K562 (cell line): ENCODE results near the gene TFPT. TPM values are rescaled to one million over a fixed set of nuclear protein-coding genes. Genes with fewer than 3 reads are reported as not detected.

ENCODE experiments used
- FOXK1 ChIP-seq: sonication (generic); formaldehyde crosslinking; IDR thresholded peaks from 2 replicates; pipeline ENCODE4 v1.8.0; 2022; ENCODE audit warnings: missing genetic modification reagents, mild to moderate bottlenecking, borderline replicate concordance
- LEF1 ChIP-seq: fragments of 450-650 bp; IDR thresholded peaks from 2 replicates; pipeline ENCODE4 v1.6.1; 2016; ENCODE audit warnings: mild to moderate bottlenecking
- MED1 ChIP-seq: sonication (generic); formaldehyde crosslinking; IDR thresholded peaks from 2 replicates; pipeline ENCODE4 v1.8.1; 2023; ENCODE audit warnings: missing genetic modification reagents, borderline replicate concordance
- MTA1 ChIP-seq: fragments of 450-650 bp; IDR thresholded peaks from 2 replicates; pipeline ENCODE4 v1.6.1; 2017; ENCODE audit warnings: borderline replicate concordance
- MXI1 ChIP-seq: IDR thresholded peaks from 2 replicates; pipeline ENCODE4 v1.6.1; 2011; ENCODE audit warnings: low read depth, mild to moderate bottlenecking, improper control_type of control experiment, low read length
- POLR2G ChIP-seq: fragments of 200-400 bp; formaldehyde crosslinking; IDR thresholded peaks from 2 replicates; pipeline ENCODE4 v1.6.1; 2017; ENCODE audit warnings: low read depth, mild to moderate bottlenecking, antibody characterized with exemption, low read length, moderate library complexity
- RBBP5 ChIP-seq: fragments of 200-600 bp; sonication (generic); IDR thresholded peaks from 2 replicates; pipeline ENCODE4 v1.6.1; 2012; ENCODE audit warnings: borderline replicate concordance, mild to moderate bottlenecking, low read length, control low read depth, inconsistent platforms; ENCODE audit not compliant: insufficient read depth, poor library complexity, severe bottlenecking
- RBM34 ChIP-seq: fragments of 200-400 bp; formaldehyde crosslinking; IDR thresholded peaks from 2 replicates; pipeline ENCODE4 v1.6.1; 2018; ENCODE audit warnings: low read length, borderline replicate concordance; ENCODE audit not compliant: insufficient read depth
- STAT6 ChIP-seq: sonication (generic); formaldehyde crosslinking; IDR thresholded peaks from 2 replicates; pipeline ENCODE4 v1.8.1; 2023; ENCODE audit warnings: mild to moderate bottlenecking, missing genetic modification reagents
- USF2 ChIP-seq: sonication (generic); formaldehyde crosslinking; IDR thresholded peaks from 2 replicates; pipeline ENCODE4 v1.5.0; 2020; ENCODE audit warnings: missing genetic modification reagents
- XRCC4 ChIP-seq: IDR thresholded peaks from one replicate; pipeline ENCODE4 v1.6.1; 2011; ENCODE audit not compliant: insufficient read depth, insufficient read length; ENCODE audit errors: extremely low read depth
- ZNF3 ChIP-seq: fragments of 250-450 bp; sonication (Bioruptor Pico); IDR thresholded peaks from 2 replicates; pipeline ENCODE4 v1.5.0; 2021; ENCODE audit warnings: mild to moderate bottlenecking, moderate library complexity
- ZNF408 ChIP-seq: fragments of 250-450 bp; sonication (Bioruptor Pico); IDR thresholded peaks from 2 replicates; pipeline ENCODE4 v1.4.0; 2020; ENCODE audit warnings: low read depth, mild to moderate bottlenecking, moderate library complexity
- polyA plus RNA-seq, 8 experiments: library from polyadenylated mRNA; depleted of rRNA in 4 of 8; stranded (reverse) in 5 of 8; unstranded in 3 of 8; fragments of >200 nt; fragmentation: Nextera tagmentation in 2 of 8; fragmentation: Illumina TruSeq in 1 of 8; extraction: Ambion mirVana in 2 of 8; extraction: Trizol in 1 of 8; gene quantifications; 2 replicates each; pipeline versions ENCODE4 v1.2.1 to v1.2.3, GENCODE V29; 2011 to 2014; ENCODE audit warnings: inconsistent platforms in 1 of 8, missing spikeins in 1 of 8
- total RNA-seq, 7 experiments: library from RNA; depleted of rRNA in 6 of 7; stranded (reverse); fragments of >200 nt in 6 of 7; fragmentation: Illumina TruSeq in 2 of 7; extraction: Trizol in 2 of 7; gene quantifications; 2 replicates each; pipeline versions ENCODE4 v1.2.1 to v1.2.3, GENCODE V29; 2011 to 2021; ENCODE audit warnings: low replicate concordance in 1 of 7
- TF ChIP-seq, protein P1 (sequence below): fragments of 200-800 bp; sonication (Bioruptor generic); IDR thresholded peaks from 2 replicates; pipeline ENCODE4 v1.6.1; 2017; ENCODE audit warnings: missing genetic modification characterization, missing compliant biosample characterization
- TF ChIP-seq, protein P2 (sequence below): fragments of 250-450 bp; sonication (Bioruptor Pico); IDR thresholded peaks from 2 replicates; pipeline ENCODE4 v1.5.1; 2021; ENCODE audit warnings: mild to moderate bottlenecking
- TF ChIP-seq, protein P3 (sequence below): IDR thresholded peaks from 2 replicates; pipeline ENCODE4 v1.6.1; 2011; ENCODE audit warnings: borderline replicate concordance, low read depth, mild to moderate bottlenecking, moderate library complexity, low read length; ENCODE audit not compliant: insufficient read depth, poor library complexity, severe bottlenecking

The TFPT gene
- total and polyA plus RNA-seq, 9 of the 15 experiments (the other 6 are each of a cell fraction or from before 2014, with no cell fraction given), result 0.72 to 16.4 (median 9.2) TPM

DNA sequence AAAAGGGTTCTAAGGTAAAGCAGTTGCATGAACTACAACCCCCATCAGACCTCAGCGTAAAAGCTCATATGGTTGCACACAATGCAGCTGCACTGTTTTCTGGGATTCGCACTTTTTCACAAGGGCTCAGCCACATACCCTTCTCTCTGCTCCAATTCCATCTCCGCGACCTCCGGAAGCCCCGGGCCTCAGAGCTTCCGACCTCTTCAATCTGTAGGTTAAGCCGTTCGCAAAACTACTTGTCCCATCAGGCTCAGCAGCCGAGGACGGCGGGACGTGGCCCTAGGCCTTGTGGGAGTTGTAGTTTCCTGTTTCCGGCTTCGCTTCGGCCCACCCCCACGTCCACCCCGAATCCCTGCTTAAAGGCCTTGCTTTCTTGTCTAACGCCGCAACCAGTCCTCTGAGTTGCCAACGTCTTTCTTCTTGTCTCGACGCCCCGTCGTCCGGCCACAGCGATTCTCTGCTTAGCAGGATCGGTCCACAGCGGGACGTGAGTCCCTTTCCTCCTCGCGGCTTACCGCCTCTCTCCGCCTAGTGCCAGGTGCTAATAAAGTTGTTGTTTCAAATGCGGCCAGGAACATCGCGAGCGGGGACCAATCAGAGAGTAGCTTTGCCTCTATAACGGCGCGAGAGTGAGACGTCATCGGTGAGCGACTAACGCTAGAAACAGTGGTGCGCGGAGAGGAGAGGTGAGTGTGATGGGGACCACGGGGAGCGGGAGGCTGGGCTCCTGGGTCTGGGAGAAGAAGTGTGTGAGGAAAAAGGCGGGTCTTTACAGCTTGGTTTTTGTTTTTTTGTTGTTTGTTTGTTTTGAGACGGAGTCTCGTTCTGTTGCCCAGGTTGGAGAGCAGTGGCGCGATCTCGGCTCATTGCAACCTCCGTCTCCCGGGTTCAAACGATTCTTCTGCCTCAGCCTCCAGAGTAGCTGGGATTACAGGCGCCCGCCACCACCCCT lies at the start of gene TFPT, which contains the start of gene PRPF31 (continued):
- TF ChIP-seq STAT6 (peak; percentile 94; the same call in 1 of the 2 replicates), MED1 (CRISPR knock-in tag) (no peak), RBBP5 (peak; percentile 77), MTA1 (peak; percentile 100), POLR2G (peak; percentile 85), MXI1 (peak; percentile 66), XRCC4 (no peak), FOXK1 (CRISPR knock-in tag) (no peak; the same call in 1 of the 2 replicates), RBM34 (no peak), LEF1 (peak; percentile 30; the same call in 1 of the 2 replicates), USF2 (CRISPR knock-in tag) (no peak), ZNF408 (CRISPR knock-in tag) (no peak), ZNF3 (CRISPR knock-in tag) (no peak)
- TF ChIP-seq, protein P1, sequence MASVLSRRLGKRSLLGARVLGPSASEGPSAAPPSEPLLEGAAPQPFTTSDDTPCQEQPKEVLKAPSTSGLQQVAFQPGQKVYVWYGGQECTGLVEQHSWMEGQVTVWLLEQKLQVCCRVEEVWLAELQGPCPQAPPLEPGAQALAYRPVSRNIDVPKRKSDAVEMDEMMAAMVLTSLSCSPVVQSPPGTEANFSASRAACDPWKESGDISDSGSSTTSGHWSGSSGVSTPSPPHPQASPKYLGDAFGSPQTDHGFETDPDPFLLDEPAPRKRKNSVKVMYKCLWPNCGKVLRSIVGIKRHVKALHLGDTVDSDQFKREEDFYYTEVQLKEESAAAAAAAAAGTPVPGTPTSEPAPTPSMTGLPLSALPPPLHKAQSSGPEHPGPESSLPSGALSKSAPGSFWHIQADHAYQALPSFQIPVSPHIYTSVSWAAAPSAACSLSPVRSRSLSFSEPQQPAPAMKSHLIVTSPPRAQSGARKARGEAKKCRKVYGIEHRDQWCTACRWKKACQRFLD, result peak; percentile 92
- TF ChIP-seq, protein P2, sequence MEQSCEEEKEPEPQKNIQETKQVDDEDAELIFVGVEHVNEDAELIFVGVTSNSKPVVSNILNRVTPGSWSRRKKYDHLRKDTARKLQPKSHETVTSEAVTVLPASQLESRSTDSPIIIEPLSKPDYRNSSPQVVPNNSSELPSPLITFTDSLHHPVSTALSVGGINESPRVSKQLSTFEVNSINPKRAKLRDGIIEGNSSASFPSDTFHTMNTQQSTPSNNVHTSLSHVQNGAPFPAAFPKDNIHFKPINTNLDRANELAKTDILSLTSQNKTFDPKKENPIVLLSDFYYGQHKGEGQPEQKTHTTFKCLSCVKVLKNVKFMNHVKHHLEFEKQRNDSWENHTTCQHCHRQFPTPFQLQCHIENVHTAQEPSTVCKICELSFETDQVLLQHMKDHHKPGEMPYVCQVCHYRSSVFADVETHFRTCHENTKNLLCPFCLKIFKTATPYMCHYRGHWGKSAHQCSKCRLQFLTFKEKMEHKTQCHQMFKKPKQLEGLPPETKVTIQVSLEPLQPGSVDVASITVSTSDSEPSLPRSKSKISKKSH (CRISPR knock-in tag), result no peak
- TF ChIP-seq, protein P3, sequence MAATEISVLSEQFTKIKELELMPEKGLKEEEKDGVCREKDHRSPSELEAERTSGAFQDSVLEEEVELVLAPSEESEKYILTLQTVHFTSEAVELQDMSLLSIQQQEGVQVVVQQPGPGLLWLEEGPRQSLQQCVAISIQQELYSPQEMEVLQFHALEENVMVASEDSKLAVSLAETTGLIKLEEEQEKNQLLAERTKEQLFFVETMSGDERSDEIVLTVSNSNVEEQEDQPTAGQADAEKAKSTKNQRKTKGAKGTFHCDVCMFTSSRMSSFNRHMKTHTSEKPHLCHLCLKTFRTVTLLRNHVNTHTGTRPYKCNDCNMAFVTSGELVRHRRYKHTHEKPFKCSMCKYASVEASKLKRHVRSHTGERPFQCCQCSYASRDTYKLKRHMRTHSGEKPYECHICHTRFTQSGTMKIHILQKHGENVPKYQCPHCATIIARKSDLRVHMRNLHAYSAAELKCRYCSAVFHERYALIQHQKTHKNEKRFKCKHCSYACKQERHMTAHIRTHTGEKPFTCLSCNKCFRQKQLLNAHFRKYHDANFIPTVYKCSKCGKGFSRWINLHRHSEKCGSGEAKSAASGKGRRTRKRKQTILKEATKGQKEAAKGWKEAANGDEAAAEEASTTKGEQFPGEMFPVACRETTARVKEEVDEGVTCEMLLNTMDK, result no peak
